Panc1 (cell line): ENCODE results near the gene MRPL18. TPM values are rescaled to one million over a fixed set of nuclear protein-coding genes. Genes with fewer than 3 reads are reported as not detected.

ENCODE experiments used
- ATAC-seq: fragments of 200-7000 bp; cut with Tn5 transposase; 2 replicates; pipeline ENCODE4 v1.9.1; 2020; ENCODE audit warnings: mild to moderate bottlenecking, moderate library complexity
- BruUV-seq: library from RNA; stranded (reverse); fragments of 400-500 nt; replicated peaks from 2 replicates; lab custom pipeline; 2021; lab: Mats Ljungman, UMichigan
- CTCF ChIA-PET: fragments of 300-600 bp; sonication (Branson Sonifier 250); formaldehyde crosslinking; loops from one replicate; lab custom pipeline; 2022; ENCODE audit warnings: antibody characterized with exemption; lab: Charles Lee
- POLR2A ChIA-PET: fragments of 300-600 bp; sonication (Branson Sonifier 250); formaldehyde crosslinking; loops from one replicate; lab custom pipeline; 2022; ENCODE audit warnings: antibody characterized with exemption; lab: Charles Lee
- DNase-seq: peaks from one replicate; pipeline ENCODE4 v3.0.0-alpha.2; 2010; ENCODE audit warnings: low read depth, low spot score
- H3K27ac ChIP-seq: 2 replicates; pipeline ENCODE4 v1.5.1; 2011; ENCODE audit warnings: mild to moderate bottlenecking, low read length, inconsistent platforms
- H3K27me3 ChIP-seq: fragments of 200-500 bp; sonication (Bioruptor generic); 2 replicates; pipeline ENCODE4 v1.6.0; 2014; ENCODE audit warnings: low read length, inconsistent platforms; ENCODE audit not compliant: control insufficient read depth, insufficient read depth
- H3K36me3 ChIP-seq: fragments of 200-500 bp; sonication (Bioruptor generic); 2 replicates; pipeline ENCODE4 v1.5.1; 2014; ENCODE audit warnings: inconsistent platforms, mild to moderate bottlenecking, low read length, moderate library complexity; ENCODE audit not compliant: control insufficient read depth, insufficient read depth
- H3K4me1 ChIP-seq: 2 replicates; pipeline ENCODE4 v1.5.1; 2011; ENCODE audit warnings: inconsistent platforms, mild to moderate bottlenecking, low read length, moderate library complexity; ENCODE audit not compliant: control insufficient read depth, insufficient read depth
- H3K4me3 ChIP-seq, 2 experiments: 2 replicates each; pipeline ENCODE4 v1.5.1; 2011 to 2012; ENCODE audit warnings: low read depth in 2 of 2, low read length in 2 of 2, mild to moderate bottlenecking in 2 of 2, inconsistent platforms in 1 of 2, moderate library complexity in 1 of 2
- H3K9me3 ChIP-seq: fragments of 200-500 bp; sonication (Bioruptor generic); 2 replicates; pipeline ENCODE4 v1.5.1; 2014; ENCODE audit warnings: low read depth, mild to moderate bottlenecking, inconsistent platforms, low read length, moderate library complexity; ENCODE audit not compliant: control insufficient read depth, insufficient read depth
- POLR2AphosphoS5 ChIP-seq: IDR thresholded peaks from 2 replicates; pipeline ENCODE4 v1.6.1; 2012; ENCODE audit warnings: mild to moderate bottlenecking, low read depth, low read length, moderate library complexity
- SIN3A ChIP-seq: IDR thresholded peaks from 2 replicates; pipeline ENCODE4 v1.6.1; 2012; ENCODE audit warnings: low read depth, mild to moderate bottlenecking, low read length, moderate library complexity, borderline replicate concordance; ENCODE audit not compliant: insufficient read depth
- TCF7L2 ChIP-seq: IDR thresholded peaks from 2 replicates; pipeline ENCODE4 v1.6.1; 2011; ENCODE audit warnings: mild to moderate bottlenecking, low read depth, low read length, inconsistent platforms
- in situ Hi-C: cut with HindIII; loops from 2 replicates; pipeline ENCODE4 v1.10.0; 2016; ENCODE audit warnings: low sequenced_read_pairs, low pct_unique_long_range_greater_than_20kb
- intact Hi-C: fragments of 100-400 bp; cut with micrococcal nuclease; formaldehyde crosslinking; loops from one replicate; pipeline ENCODE4 v1.10.0; 2022; ENCODE audit not compliant: unreplicated experiment
- total RNA-seq: library from RNA; stranded (reverse); gene quantifications from one replicate; pipeline ENCODE4 v1.2.1, GENCODE V29; 2021; ENCODE audit not compliant: unreplicated experiment
- TF ChIP-seq, protein P1 (sequence below): fragments of 450-650 bp; IDR thresholded peaks from 2 replicates; pipeline ENCODE4 v1.5.1; 2017; ENCODE audit warnings: mild to moderate bottlenecking
- TF ChIP-seq, protein P2 (sequence below), 2 experiments: IDR thresholded peaks; 2 replicates each; pipeline ENCODE4 v1.6.1; 2011 to 2012; ENCODE audit warnings: low read depth in 2 of 2, control low read depth in 1 of 2, low read length in 1 of 2, mild to moderate bottlenecking in 1 of 2, moderate library complexity in 1 of 2; ENCODE audit not compliant: insufficient read depth in 1 of 2

MRPL18 gene
- total RNA-seq, 1 experiment from 2014 or later: 98.4 TPM

DNA sequence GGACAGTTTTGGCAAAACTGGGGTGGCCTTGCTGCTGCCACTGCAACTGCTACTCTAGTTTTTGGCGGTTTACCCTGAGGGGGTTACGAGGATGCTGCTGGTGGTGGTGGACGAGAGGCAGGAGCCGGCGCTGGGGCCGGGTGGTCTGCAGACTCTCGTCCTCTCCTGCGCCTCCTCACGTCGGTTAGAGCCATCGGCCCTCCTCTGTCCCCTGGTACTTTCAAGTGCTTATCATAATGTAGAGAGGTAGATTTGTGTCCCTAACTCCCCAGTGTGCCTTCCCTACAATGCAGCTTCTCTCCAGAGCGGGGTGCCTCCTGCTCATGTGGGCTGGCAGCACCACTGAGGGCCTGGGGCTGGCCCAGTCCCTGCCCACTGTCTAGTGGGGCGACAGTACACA, 35.7 kb downstream of the MRPL18 start:
- TF ChIP-seq, protein P1, sequence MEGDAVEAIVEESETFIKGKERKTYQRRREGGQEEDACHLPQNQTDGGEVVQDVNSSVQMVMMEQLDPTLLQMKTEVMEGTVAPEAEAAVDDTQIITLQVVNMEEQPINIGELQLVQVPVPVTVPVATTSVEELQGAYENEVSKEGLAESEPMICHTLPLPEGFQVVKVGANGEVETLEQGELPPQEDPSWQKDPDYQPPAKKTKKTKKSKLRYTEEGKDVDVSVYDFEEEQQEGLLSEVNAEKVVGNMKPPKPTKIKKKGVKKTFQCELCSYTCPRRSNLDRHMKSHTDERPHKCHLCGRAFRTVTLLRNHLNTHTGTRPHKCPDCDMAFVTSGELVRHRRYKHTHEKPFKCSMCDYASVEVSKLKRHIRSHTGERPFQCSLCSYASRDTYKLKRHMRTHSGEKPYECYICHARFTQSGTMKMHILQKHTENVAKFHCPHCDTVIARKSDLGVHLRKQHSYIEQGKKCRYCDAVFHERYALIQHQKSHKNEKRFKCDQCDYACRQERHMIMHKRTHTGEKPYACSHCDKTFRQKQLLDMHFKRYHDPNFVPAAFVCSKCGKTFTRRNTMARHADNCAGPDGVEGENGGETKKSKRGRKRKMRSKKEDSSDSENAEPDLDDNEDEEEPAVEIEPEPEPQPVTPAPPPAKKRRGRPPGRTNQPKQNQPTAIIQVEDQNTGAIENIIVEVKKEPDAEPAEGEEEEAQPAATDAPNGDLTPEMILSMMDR: no peak
- no peak for TF ChIP-seq SIN3A
- no peaks in the 10 kb centered on the region for H3K9me3 ChIP-seq
- no peaks in the 10 kb centered on the region for H3K4me1 ChIP-seq
- in situ Hi-C loops (no loop called here), intact Hi-C loops (no loop called here)
- ChIA-PET CTCF (no interaction called here), POLR2A (no interaction called here)
- DNase-seq (no peak), ATAC-seq (no peak)
- H3K36me3 ChIP-seq: no peaks in the 10 kb centered on the region
- H3K27ac ChIP-seq: no peak overlapping the region
- no peaks in the 10 kb centered on the region; the same call in 1 of the 2 replicates for H3K27me3 ChIP-seq
- no peak overlapping the region for H3K4me3 ChIP-seq
- BruUV-seq: no TSS peak

DNA sequence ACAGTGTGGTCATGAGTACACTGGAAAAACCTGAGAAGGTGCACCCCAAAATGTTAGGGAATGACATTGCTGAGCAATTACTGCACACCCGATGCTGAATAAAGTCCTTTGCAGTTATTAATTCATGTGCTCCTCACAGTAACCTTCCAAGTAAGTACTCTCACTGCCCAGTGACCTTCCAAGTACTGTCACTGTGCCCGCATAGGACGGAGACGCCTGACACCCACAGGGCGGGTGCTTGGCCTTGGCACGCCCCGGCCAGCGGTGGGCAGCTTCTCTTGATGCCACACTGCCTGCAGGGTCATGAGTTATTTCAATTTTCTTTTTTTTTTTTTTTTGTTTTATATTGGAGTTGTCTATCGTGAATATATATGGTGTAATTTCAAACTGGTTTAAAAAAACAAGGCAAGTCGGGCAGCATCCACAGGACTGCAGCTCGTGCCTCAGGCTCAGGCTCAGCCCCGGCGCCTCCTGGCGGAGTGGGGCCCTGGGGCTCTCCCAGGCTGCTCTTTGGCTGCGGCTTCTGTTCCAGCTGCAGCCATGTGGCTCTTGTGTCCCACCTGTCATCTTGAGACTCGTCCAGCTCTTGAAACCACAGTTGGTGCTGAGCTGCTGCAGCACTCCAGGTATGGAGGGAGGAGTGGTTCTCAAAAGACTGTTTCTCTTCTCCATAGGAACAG, 36.8 kb downstream of the MRPL18 start:
- CTCF ChIA-PET: no interaction called here

More for the DNA sequence above, 36.8 kb downstream of the MRPL18 start:
- H3K9me3 ChIP-seq: no peaks in the 10 kb centered on the region
- H3K27ac ChIP-seq: no peak overlapping the region
- DNase-seq: no peak
- TF ChIP-seq, protein P2, sequence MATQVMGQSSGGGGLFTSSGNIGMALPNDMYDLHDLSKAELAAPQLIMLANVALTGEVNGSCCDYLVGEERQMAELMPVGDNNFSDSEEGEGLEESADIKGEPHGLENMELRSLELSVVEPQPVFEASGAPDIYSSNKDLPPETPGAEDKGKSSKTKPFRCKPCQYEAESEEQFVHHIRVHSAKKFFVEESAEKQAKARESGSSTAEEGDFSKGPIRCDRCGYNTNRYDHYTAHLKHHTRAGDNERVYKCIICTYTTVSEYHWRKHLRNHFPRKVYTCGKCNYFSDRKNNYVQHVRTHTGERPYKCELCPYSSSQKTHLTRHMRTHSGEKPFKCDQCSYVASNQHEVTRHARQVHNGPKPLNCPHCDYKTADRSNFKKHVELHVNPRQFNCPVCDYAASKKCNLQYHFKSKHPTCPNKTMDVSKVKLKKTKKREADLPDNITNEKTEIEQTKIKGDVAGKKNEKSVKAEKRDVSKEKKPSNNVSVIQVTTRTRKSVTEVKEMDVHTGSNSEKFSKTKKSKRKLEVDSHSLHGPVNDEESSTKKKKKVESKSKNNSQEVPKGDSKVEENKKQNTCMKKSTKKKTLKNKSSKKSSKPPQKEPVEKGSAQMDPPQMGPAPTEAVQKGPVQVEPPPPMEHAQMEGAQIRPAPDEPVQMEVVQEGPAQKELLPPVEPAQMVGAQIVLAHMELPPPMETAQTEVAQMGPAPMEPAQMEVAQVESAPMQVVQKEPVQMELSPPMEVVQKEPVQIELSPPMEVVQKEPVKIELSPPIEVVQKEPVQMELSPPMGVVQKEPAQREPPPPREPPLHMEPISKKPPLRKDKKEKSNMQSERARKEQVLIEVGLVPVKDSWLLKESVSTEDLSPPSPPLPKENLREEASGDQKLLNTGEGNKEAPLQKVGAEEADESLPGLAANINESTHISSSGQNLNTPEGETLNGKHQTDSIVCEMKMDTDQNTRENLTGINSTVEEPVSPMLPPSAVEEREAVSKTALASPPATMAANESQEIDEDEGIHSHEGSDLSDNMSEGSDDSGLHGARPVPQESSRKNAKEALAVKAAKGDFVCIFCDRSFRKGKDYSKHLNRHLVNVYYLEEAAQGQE (IDR thresholded peaks at IDR 0.05; ENCODE audit: insufficient read depth in 1 of 2, low read depth in 2 of 2, low read length in 1 of 2): no peak
- no peak for TF ChIP-seq POLR2AphosphoS5
- TF ChIP-seq TCF7L2: no peak
- TF ChIP-seq, protein P1: no peak
- TF ChIP-seq SIN3A: no peak
- H3K4me1 ChIP-seq: no peaks in the 10 kb centered on the region
- no peaks in the 10 kb centered on the region; the same call in 1 of the 2 replicates for H3K27me3 ChIP-seq
- BruUV-seq: no TSS peak
- ATAC-seq: no peak
- no peak overlapping the region for H3K4me3 ChIP-seq
- in situ Hi-C loops: no loop called here
- H3K36me3 ChIP-seq: no peaks in the 10 kb centered on the region
- POLR2A ChIA-PET: no interaction called here
- intact Hi-C loops: no loop called here
